ENCODE results near the gene RASSF9.

The RASSF9 gene

GRCh38 chr12:85784096-85784720 is 52.0 kb downstream of the RASSF9 start:
- Histone ChIP-seq H3K79me2 (ENCODE audit: insufficient read depth, low read length) (no peaks in the 10 kb centered on the region), H3K27me3 (ENCODE audit: insufficient read depth, low read length, poor library complexity) (no peaks in the 10 kb centered on the region), H3K9ac (ENCODE audit: low read depth, low read length) (no peak overlapping the region), H4K20me1 (ENCODE audit: insufficient read depth, low read length) (no peaks in the 10 kb centered on the region), H3K4me1 (ENCODE audit: insufficient read depth, low read length) (no peaks in the 10 kb centered on the region), H3K4me2 (ENCODE audit: insufficient read depth, low read length) (no peak overlapping the region), H3K9me3 (ENCODE audit: insufficient read depth, low read length, severe bottlenecking) (no peaks in the 10 kb centered on the region), H3K27ac (ENCODE audit: low read length) (no peak overlapping the region), H3K4me3 (ENCODE audit: low read depth in 1 of 2, low read length in 2 of 2) (no peak overlapping the region), H2AFZ (ENCODE audit: low read depth, low read length) (no peak overlapping the region), H3K36me3 (ENCODE audit: insufficient read depth, low read length) (no peaks in the 10 kb centered on the region)
- no peak for ATAC-seq (ENCODE audit: insufficient read depth, low read depth)
- DNase-seq: no peak
- TF ChIP-seq EZH2 (IDR thresholded peaks at IDR 0.05; ENCODE audit: borderline replicate concordance, low read depth, low read length, severe bottlenecking) (no peak), CTCF (IDR thresholded peaks at IDR 0.05; ENCODE audit: borderline replicate concordance, extremely low read depth, low read length, poor library complexity, severe bottlenecking) (no peak)

- ATAC-seq (ENCODE audit: insufficient read depth, low read depth): no peak
- no peaks in the 10 kb centered on the region for H4K20me1 ChIP-seq (ENCODE audit: insufficient read depth, low read length)
- no peak overlapping the region for H3K4me2 ChIP-seq (ENCODE audit: insufficient read depth, low read length)
- no peaks in the 10 kb centered on the region for H3K9me3 ChIP-seq (ENCODE audit: insufficient read depth, low read length, severe bottlenecking)
- no peak for DNase-seq
- no peaks in the 10 kb centered on the region for H3K4me1 ChIP-seq (ENCODE audit: insufficient read depth, low read length)
- no peak overlapping the region for H3K27ac ChIP-seq (ENCODE audit: low read length)
- no peaks in the 10 kb centered on the region for H3K36me3 ChIP-seq (ENCODE audit: insufficient read depth, low read length)
- no peaks in the 10 kb centered on the region for H3K27me3 ChIP-seq (ENCODE audit: insufficient read depth, low read length, poor library complexity)
- no peak overlapping the region for H3K4me3 ChIP-seq (ENCODE audit: low read depth in 1 of 2, low read length in 2 of 2)
- no peaks in the 10 kb centered on the region for H3K79me2 ChIP-seq (ENCODE audit: insufficient read depth, low read length)
- no peak for TF ChIP-seq EZH2 (IDR thresholded peaks at IDR 0.05; ENCODE audit: borderline replicate concordance, low read depth, low read length, severe bottlenecking)
- TF ChIP-seq CTCF (IDR thresholded peaks at IDR 0.05; ENCODE audit: borderline replicate concordance, extremely low read depth, low read length, poor library complexity, severe bottlenecking): no peak
- H3K9ac ChIP-seq (ENCODE audit: low read depth, low read length): no peak overlapping the region
- no peak overlapping the region for H2AFZ ChIP-seq (ENCODE audit: low read depth, low read length)
Measured at GRCh38 chr12:85782711-85783110, 53.5 kb downstream of the RASSF9 start.

- Histone ChIP-seq H2AFZ (ENCODE audit: low read depth, low read length) (no peak overlapping the region), H3K79me2 (ENCODE audit: insufficient read depth, low read length) (no peaks in the 10 kb centered on the region), H3K27me3 (ENCODE audit: insufficient read depth, low read length, poor library complexity) (no peaks in the 10 kb centered on the region), H3K4me3 (ENCODE audit: low read depth in 1 of 2, low read length in 2 of 2) (no peak overlapping the region), H3K36me3 (ENCODE audit: insufficient read depth, low read length) (no peaks in the 10 kb centered on the region), H3K4me1 (ENCODE audit: insufficient read depth, low read length) (no peaks in the 10 kb centered on the region), H3K27ac (ENCODE audit: low read length) (no peak overlapping the region), H3K4me2 (ENCODE audit: insufficient read depth, low read length) (no peak overlapping the region), H3K9me3 (ENCODE audit: insufficient read depth, low read length, severe bottlenecking) (no peaks in the 10 kb centered on the region), H4K20me1 (ENCODE audit: insufficient read depth, low read length) (no peaks in the 10 kb centered on the region), H3K9ac (ENCODE audit: low read depth, low read length) (no peak overlapping the region)
- DNase-seq (no peak), ATAC-seq (ENCODE audit: insufficient read depth, low read depth) (no peak)
- no peak for TF ChIP-seq EZH2 (IDR thresholded peaks at IDR 0.05; ENCODE audit: borderline replicate concordance, low read depth, low read length, severe bottlenecking)
- no peak for TF ChIP-seq CTCF (IDR thresholded peaks at IDR 0.05; ENCODE audit: borderline replicate concordance, extremely low read depth, low read length, poor library complexity, severe bottlenecking)
Measured at GRCh38 chr12:85781766-85782165, 54.4 kb downstream of the RASSF9 start.

All from DND-41 (cell line).